GM18870 (cell line): Measurements from ENCODE around the gene SWI5.
"Not testable (repeated sequence)": the region's sequence is repeated elsewhere in the genome, so short reads cannot be mapped to it uniquely, and the experiment has no call there.

Experiments used
- ATAC-seq: cut with Tn5 transposase; IDR thresholded peaks from one replicate; pipeline ENCODE4 v1.9.1; 2021; ENCODE audit warnings: moderate library complexity; ENCODE audit not compliant: unreplicated experiment

Gene SWI5

GRCh38 chr9:128276574-128277270 lies 646 bp downstream of the SWI5 start:
- no peak for ATAC-seq

DNA sequence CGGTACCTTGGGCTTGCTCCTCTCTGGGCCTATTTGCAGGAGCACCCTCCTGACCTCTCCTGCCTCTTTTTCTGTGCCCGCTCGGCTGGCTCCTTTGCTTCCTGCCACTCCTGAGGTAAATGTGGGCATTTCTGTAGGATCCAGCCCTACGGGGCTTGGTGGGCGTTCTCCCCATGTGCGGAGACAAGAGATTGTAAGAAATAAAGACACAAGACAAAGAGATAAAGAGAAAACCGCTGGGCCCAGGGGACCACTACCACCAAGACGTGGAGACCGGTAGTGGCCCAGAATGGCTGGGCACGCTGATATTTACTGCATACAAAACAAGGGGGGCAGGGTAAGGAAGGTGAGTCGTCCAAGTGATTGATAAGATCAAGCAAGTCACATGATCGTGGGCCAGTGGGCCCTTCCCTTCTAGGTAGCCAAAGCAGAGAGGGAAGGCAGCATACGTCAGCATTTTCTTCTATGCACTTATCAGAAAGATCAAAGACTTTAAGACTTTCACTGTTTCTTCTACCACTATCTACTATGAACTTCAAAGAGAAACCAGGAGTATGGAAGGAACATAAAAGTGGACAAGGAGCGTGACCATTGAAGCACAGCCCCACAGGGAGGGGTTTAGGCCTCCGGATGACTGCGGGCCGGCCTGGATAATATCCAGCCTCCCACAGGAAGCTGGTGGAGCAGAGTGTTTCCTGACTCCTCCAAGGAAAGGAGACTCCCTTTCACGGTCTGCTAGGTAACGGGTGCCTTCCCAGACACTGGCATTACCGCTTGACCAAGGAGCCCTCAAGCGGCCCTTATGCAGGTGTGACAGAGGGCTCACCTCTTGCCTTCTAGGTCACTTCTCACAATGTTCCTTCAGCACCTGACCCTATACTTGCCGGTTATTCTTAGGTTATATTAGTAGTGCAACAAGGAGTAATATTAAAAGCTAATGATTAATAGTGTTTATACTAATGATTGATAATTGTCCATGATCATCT lies 3.3 kb downstream of the SWI5 start:
- not testable (repeated sequence) for ATAC-seq

- ATAC-seq = no peak
These were observed 4.1 kb downstream of the SWI5 start for GRCh38 chr9:128280084-128280622.

DNA sequence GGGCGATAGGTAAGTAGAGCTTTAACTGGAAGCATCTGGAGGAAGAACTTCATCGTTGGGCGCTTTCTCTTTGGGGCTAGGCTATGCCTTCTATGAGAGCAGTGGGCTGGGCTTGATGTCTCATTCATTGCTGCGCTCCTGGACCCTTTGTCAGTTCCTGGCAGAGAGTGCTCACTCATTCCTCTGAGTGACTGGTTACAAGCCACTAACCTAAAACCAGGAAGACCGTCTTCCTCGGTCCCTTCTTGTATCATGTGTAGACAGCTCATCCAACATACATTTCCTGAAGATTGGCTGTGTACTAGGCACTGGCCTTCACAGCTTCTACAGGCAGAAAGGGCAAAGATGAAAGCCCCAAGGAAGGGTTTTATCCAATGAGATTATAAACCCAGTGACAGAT lies 6.4 kb downstream of the SWI5 start:
- no peak for ATAC-seq

- ATAC-seq = no peak
These were observed 9.1 kb downstream of the SWI5 start for GRCh38 chr9:128285033-128285784.

GRCh38 chr9:128286440-128286839 lies 10.4 kb downstream of the SWI5 start:
- no peak for ATAC-seq

DNA sequence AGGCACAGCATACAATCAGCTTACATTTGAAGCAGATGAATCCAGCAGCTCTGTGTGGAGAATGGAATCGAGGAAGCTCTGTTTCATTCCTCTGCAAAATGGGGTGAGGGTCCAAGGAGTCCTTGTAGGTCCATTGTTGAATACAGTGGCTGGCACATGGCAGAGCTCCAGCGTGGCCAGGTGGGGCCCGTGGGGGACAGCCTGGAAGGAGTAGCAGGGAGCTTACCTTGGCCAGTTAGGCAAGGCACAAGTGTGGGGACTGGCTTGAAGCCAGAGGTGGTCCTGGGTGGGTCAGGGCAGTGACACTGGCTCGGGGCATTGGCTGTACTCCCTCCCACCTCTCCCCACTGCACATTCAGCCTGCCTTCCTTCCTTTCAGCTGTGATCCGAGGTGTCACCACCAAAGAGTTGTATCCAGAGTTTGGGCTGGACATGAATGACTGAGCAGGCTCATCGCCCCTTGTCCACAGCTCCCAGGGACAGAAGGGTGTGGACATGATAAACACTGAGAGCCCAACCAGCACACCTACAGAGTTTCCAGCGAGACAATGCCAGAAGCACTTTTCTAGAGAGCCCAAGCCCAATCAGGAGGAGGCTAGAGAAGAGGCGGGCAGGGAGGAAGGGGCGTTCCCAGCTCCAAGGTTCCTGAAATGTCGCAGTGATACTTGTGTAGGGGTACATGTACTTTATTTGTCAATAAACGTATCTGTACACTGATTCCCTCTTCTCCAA lies 12.4 kb downstream of the SWI5 start:
- ATAC-seq = no peak

DNA sequence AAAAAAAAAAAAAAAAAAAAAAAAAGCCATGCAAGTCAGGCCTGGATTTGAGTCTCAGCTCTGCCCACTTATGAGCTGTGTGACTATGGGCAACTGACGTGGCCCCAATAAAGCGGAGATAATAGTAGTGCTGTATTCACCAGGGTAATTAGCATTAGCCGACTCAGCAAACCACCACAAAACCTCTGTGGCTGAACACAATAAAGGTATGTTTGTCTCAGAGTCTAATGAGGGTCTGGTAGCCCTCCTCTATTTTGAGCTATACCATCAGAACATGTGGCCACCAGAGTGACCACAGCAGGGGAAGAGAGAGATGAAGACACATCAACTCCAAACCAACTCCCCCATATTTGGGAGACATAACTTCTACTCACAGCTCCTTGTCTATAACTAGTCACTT lies 15.9 kb downstream of the SWI5 start:
- no peak for ATAC-seq

DNA sequence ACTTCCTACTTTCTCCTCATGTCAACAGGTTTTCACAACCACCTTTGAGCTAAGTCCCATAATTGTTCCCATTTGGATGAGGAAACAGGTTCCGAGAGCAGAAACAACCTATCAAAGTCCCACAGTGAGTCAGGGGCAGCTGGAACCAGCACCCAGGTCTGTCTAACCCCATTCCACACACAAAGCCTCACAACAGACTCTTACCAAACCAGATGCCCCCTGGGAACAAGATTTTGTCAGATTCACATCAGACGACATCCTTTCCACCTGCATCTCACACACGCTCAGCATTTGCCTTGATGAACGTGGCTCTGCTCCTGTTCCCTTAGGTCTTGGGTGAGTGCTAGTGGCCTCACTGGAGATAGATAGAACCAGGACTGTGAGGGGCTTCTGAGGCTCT lies 17.0 kb downstream of the SWI5 start:
- ATAC-seq = no peak

GRCh38 chr9:128294142-128294541 lies 18.1 kb downstream of the SWI5 start:
- ATAC-seq = no peak

GRCh38 chr9:128296340-128297220 lies 20.5 kb downstream of the SWI5 start:
- ATAC-seq = no peak

DNA sequence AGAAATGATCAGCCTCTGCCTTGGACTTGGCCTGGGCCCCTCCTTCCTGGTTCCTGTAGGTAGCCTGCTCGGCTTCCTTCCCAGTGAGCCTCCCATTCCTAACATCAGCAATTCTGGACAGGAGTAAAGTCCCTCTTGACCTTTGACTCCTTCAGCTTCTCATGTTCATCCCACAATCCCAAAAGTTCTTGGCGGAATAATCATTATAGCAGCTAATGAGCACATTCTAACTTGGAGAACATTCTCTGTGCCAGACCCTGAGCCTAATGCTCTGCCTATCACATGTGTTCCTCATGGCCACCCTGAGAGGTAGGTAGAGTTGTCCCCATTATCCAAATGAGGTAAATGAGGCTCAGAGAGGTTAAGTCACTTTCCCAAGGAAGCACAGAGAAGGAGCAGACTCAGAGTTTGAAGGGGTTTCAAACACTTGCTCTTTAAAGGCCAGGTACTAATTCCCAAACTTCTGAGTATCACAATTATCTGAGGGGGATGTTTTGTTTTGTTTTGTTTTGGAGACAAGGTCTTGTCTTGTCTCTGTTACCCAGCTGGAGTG lies 21.2 kb downstream of the SWI5 start:
- ATAC-seq = no peak

- ATAC-seq = no peak
These were observed 22.7 kb downstream of the SWI5 start for GRCh38 chr9:128298535-128299482.

GRCh38 chr9:128304136-128304970 lies 28.3 kb downstream of the SWI5 start:
- no peak for ATAC-seq

DNA sequence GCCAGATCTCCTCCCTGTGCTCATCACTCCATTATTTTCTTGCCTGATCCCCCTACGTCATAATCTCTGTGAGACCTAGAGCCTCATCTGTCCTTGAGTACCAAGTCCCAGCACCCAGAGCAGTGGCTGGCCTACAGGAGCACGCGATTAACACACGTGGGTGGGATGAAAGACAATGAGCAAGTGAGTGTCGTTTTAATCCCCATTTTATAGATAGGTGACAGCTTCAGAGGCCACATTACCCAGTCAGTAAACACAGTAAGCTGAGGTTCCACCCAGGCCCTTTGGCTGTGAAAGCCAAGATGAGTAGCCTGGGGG lies 28.9 kb downstream of the SWI5 start:
- no peak for ATAC-seq

DNA sequence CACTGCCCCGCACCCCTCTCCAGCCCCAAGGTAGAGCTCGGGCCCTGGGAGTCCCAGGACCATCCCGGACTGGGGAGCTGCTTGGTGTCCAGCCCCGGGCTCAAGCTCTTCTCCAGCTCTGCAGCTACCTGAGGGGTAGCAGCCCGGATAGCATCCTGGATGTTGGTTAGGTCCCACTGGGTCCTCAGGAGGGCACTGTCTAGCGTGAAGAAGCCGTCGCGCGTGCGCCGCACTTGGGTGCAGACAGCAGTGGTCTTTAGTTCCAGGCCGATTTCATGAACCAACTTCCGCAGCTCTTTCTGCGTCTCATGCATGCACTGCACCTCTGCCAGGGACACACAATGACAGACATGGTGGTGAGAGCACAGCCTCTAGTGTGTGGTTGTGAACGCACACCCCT lies 33.5 kb downstream of the SWI5 start:
- no peak for ATAC-seq

GRCh38 chr9:128310461-128310860 lies 34.4 kb downstream of the SWI5 start:
- no peak for ATAC-seq
